GM18505 (cell line): ENCODE data around the gene ZNF213.

Experiments
- ATAC-seq: cut with Tn5 transposase; IDR thresholded peaks from one replicate; pipeline ENCODE4 v1.9.1; 2021; ENCODE audit not compliant: unreplicated experiment
- POLR2A ChIP-seq: IDR thresholded peaks from 4 replicates; pipeline ENCODE4 v1.6.1; 2011; ENCODE audit warnings: borderline replicate concordance; ENCODE audit not compliant: insufficient read depth, insufficient read length; ENCODE audit errors: extremely low read depth

Gene ZNF213

DNA sequence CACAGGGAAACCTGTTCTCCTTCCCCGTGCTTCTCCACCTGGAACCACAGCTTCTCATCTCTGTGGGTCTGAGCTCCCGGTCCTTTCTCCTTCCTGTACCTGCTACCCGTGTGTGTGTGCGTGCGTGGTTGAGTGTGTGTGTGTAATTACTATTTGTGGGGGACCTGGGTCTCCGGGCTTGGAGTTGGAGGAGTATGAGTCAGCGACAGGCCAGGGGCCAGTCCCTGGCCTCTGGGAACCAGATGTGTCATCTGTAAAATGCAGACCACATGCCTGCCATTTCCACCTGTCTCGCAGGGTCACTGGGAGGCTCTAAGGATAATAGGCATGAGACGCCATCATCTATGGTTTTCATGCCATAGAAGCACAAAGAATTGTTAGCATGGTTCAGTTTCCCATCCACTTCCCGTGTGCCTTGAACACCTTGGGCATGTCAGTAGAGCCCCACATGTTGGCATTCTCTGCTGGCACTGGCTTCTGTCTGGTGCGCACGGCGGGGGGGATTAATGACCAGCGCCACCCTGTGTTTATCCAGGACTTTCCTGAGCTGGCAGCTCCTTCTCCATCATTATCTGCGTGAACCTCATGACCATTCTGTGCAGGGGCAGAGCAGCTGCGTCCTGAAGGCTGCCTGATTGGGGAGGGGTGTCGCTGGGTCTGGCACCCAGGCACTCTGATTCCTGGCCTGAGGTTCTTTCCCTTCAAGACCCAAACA is 20.9 kb upstream of the ZNF213 start:
- no peak for ATAC-seq
- no peak for TF ChIP-seq POLR2A

DNA sequence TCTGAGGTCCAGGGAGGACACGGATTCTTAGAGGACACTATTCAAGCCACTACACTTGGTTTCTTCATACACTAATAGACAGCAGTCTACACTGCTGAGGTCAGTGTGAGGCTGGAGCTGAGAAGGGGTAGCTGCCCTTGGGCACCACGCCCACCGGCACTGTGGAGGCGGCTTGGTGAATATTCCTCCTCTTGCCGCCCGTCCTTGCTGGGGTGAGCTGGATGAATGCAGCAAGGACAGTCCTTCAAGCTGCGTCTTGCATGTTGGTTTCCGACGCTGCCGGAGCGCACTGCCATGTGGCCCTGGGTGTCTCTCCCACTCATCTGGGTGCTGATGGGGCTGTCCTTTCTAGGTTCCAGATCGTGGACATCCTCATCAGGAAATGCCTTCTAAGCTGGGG is 19.8 kb upstream of the ZNF213 start:
- no peak for ATAC-seq
- TF ChIP-seq POLR2A: no peak

DNA sequence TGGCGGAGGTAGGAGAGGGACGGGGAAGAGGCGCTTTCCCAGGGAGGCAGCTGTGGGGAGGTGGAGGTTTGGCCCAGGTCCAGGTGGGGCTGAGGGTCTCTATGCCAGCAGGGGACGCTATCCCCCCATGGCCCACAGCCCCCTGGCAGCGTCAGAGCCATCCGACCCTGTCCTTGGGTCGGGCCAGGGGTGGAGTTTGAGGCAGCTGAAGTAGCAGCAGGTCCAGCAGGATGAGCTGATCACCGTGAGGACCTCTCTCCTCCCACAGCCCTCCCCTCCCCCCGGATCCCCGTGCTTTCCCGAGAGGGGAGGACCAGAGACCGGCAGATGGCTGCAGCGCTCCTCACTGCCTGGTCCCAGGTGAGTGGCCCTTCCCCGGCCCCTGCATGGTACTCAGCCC is 19.3 kb upstream of the ZNF213 start:
- no peak for ATAC-seq
- TF ChIP-seq POLR2A: no peak

DNA sequence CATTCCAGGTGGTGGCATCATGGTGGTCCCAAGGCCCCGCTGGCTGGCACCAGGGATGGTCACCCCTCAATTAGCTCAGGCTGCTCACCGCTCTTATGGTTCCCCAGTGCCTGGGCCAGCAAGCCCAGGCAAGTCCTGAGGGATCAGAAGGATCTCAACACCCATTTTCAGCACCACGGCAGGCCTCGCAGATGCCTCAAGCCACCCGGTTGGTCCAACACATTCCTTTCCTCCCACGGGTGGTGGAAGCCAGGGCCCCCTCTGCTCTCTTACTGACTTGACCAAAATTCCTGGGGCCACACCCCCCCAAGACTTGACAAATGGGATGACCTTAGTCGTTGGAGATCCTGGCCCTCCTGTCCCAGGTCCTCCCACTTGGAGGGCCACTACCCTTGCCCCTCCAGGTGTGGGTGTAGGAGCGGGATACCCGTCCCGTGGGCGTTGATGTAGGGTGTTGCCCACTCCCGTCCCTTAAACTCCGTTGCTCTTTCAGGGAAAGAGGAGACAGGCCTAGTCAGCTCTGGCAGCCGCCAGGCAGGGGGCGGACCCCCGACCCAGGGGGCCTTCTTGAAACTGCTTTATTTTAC is 16.5 kb upstream of the ZNF213 start:
- TF ChIP-seq POLR2A: no peak
- ATAC-seq: no peak

DNA sequence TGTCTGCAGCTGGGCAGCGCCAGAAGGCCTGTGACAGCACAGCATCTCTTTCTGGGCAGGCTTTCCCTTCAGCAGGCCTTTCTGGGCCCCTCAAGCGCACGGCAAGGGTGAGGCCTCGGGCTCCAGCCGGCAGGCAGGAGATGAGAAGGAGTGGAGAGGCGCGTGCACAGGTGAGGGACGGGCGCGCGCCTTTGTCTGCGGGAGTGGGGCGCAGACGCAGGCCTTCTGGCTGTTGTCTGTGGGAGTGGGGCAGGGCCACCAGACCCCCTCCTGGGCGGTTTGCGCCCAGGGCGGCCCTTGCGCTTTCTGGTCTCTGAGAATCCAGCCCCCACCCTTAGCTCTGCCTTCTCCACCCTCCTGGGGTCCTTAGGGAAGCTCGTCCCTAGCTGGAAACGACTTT is 16.0 kb upstream of the ZNF213 start:
- ATAC-seq: no peak

DNA sequence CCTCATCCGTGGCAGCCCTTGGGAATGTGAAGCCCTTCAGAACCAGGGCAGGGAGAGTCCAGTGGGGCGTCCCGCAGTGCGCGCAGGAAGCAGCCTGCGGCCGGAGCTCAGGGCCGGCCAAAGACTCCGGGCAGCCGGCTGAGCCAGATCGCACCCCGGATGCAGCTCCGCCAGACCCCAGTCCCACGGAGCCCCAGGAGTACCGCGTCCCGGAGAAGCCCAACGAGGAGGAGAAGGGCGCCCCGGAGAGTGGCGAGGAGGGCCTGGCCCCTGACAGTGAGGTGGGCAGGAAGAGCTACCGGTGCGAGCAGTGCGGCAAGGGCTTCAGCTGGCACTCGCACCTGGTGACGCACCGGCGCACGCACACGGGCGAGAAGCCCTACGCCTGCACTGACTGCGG is 15.5 kb upstream of the ZNF213 start:
- ATAC-seq: no peak
- no peak for TF ChIP-seq POLR2A

More for the DNA sequence above, 16.0 kb upstream of the ZNF213 start:
- TF ChIP-seq POLR2A: no peak

DNA sequence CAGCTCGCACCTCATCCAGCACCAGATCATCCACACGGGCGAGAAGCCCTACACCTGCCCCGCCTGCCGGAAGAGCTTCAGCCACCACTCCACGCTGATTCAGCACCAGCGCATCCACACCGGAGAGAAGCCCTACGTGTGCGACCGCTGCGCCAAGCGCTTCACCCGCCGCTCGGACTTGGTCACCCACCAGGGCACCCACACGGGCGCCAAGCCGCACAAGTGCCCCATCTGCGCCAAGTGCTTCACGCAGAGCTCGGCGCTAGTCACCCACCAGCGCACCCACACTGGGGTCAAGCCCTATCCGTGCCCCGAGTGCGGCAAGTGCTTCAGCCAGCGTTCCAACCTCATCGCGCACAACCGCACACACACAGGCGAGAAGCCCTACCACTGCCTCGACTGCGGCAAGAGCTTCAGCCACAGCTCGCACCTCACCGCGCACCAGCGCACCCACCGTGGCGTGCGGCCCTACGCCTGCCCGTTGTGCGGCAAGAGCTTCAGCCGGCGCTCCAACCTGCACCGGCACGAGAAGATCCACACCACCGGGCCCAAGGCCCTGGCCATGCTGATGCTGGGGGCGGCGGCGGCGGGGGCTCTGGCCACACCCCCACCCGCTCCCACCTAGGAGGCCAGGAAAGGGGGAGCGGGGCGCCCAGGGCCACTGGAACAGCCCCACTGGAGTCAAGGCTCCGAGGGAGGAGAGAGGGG is 15.0 kb upstream of the ZNF213 start:
- no peak for ATAC-seq
- no peak for TF ChIP-seq POLR2A

DNA sequence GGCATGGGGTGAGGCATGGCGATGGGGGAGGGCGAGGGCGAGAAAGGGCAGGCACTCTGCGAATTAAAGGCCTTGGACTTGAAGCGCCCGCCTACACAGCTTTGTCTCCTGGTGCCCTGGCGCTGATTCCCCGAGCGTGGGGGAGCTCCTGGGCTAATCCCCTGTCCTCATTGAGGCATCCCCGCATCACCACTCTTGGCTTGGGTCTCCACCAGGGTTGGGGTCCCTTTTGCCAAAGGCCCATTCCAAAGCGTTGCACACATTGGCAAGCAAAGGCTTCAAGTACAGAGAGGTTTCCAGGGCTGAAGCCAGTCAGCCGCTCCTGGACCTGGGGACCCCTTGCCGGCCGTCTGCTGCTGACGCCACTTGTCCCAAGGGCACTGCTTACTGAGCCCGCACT is 14.4 kb upstream of the ZNF213 start:
- ATAC-seq: no peak

DNA sequence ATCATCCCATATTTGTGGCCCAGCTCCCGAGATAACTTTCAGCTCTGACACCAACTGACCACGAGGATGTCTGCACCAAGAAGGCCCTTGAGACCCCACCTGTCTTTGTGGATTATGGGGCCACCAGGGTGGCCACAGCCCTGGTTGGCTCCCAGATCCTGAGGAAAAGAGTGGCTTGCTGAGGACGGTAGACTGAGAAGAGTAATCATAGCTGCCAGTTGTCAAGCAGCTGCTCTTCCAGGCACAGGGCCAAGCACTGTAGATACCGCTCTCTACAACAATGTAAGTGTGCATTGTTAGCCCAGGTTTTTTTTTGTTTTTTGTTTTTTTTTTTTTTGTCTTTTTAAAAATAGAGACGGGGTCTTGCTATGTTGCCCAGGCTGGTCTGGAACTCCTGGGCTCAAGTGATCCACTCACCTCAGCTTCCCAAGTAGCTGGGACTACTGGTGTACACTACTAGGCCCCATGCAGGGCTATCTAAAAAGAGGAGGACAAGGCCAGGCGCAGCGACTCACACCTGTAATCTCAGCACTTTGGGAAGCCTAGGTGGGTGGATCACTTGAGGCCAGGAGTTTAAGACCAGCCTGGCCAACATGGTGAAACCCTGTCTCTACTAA is 12.9 kb upstream of the ZNF213 start:
- no peak for ATAC-seq
- TF ChIP-seq POLR2A: no peak

More for the DNA sequence above, 14.4 kb upstream of the ZNF213 start:
- TF ChIP-seq POLR2A: no peak

DNA sequence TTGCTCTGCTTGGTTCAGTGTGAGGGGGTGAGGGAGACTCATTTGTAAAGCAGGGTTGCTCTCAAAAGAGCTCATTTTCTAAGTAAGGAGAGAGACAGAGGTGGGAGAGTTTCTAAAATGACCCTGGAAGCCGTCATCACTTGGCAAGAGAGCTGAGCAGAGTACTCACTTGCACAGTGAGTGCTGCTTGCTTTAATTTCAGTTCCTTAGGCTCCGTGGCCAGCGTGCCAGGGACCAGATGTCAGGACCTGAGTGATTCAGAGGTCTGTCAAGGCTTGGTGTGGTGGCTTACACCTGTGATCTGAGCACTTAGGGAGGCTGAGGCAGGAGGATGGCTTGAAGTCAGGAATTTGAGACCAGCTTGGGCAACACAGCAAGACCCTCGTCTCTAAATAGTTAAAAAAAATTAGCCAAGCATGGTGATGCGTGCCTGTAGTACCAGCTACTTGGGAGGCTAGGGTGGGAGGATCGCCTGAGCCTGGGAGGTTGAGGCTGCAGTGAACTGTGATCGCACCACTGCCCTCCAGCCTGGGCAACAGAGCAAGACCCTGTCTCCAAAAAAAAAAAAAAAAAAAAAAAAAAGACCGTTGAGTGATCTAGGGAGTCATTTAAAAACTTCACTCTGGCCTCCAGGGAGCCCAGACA is 11.8 kb upstream of the ZNF213 start:
- no peak for TF ChIP-seq POLR2A
- no peak for ATAC-seq

DNA sequence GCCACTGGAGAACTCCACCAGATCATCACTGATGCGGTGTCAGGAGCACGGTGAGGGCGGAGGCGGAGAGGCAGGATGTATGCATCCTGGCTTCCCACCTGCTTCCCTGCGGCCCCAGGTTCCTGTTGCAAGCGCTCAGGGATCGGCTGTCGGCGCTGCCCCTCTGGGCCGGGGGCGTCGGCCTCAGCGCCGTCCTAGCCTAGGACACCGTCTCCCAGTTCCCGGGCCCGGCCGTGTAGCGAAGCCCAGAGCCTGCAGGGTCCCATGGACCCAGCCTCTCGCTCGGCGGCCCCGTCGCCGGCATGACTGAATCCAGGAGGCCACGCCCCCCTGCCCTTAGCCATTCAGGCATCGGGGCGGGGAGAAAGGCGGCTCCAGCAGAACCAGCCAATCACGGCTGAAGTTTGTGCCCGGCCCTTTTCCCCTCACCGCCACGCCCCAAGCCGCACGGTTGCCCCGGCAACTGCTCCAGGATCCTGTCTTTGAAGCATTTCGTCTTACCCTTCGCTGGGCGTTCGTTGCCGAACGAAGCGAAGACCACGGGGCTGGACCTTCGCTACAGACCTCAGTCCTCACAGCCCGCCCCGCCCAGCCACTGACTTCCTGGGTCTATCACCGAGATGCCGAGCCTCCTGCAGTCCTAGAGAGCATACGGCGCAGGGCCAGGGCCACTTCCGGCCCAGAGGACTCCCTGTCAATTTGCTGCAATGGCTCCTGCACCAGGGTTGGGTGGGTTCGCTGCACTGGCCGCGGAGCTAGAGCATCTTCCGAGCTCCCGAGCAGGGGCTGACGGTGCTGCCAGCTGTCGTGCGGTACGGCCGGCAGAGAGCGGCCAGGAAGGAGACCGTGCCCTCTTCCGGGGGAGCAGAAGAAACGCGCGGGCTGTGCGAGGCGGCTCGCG is 10.6 kb upstream of the ZNF213 start:
- peak; percentile 74 for TF ChIP-seq POLR2A
- peak; percentile 80 for ATAC-seq

DNA sequence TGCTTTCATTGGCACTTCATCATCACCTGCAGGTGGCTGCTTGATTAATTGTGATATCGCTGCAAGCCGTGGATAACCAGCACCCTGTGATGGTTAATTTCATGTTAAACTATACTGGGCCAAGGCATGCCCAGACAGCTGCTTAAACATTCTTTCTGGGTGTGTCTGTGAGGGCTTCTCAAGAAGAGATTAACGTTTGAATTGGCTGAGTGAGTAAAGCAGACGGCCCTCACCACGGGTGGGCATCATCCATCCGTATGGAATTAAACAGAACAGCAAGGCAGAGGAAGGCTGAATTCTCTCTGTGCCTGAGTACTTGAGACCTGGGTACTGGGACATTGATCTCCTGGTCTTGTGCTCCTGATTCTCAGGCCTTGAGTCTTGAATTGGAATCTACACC is 7.1 kb upstream of the ZNF213 start:
- TF ChIP-seq POLR2A: no peak
- no peak for ATAC-seq
